GM21529 (cell line): ENCODE data around the gene HPS1.

ENCODE experiments used
- ATAC-seq: cut with Tn5 transposase; IDR thresholded peaks from one replicate; pipeline ENCODE4 v1.9.1; 2021; ENCODE audit not compliant: unreplicated experiment

Gene HPS1

DNA sequence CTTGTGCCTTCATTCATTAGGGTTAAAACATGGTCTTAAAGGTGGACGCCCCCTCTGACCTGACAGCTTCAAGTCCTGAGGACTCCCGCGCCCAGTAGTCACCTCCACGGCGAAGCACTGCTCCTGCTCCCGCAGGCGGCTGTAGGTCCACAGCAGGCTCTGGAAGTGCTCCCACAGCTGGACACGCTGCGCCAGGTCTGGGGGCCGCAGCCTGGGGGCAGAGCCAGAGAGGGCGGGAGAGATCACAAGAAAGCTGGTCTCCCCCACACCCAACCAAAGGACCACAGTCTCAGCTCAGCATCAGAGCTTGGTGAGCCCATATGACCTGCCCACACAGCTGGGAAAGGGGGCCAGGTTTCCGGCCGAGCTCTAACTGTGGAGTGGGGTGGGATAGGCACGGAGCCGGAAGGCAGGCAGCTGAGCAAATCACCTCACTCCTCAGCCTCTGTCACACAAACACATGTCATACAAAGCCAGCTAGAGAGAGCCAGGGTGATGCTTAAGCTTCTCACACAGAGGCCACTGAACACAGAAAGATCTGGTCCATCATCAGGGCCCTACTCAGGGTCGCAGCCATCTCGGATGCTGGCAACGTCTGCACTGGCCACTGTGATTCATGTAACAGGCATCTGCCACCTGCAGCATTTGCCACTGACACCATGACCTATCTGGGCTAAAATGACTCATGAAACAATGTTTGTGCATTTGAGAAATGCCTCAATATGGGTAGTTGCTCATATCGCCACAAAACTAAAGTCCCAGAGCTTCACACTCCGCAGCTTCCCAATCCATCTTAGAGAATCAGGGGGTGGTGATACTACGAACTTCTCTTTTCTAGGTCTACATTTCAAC lies 12.6 kb downstream of the HPS1 start:
- ATAC-seq: no peak

GRCh38 chr10:98433371-98433770 lies 13.4 kb downstream of the HPS1 start:
- no peak for ATAC-seq

- no peak for ATAC-seq
These were observed 14.4 kb downstream of the HPS1 start for GRCh38 chr10:98432330-98432729.

DNA sequence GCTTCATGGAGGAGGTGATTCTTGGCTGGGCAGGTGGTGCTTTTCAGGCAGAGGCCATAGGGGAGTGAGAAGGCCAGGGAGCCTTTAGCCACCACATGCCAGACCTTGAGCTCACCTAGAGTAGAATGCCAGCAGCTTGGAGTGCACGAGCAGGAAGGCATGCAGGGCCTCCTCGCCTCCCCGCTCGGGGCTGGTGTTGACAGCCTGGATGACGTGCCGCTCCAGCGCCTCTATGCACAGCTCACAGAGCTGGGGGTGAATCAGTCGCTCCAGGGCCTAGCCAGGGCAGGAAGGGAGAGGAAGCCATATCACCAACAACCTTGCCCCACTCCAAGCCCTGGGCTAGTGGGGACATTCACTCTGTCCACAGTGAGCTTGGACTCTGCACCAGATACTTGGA lies 15.7 kb downstream of the HPS1 start:
- ATAC-seq: no peak

DNA sequence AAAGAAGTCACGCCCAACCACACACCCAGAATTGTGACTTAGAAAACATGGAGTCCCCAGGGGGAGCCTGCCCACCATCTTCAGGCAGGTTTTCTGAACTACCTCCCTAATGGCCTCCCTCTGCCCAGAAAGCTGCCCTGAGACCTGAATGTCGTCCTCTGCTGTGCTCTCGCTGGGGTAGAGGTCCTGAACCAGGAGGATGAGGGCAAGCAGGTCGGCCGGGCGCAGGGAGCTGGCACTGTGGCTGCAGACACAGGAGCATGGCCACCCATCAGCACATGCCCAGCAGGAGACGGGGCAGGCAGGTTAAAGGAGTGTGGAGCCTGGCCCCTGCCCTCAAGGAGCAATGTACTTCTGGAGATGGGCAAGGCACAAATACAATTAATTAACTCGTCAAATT lies 16.3 kb downstream of the HPS1 start:
- no peak for ATAC-seq

DNA sequence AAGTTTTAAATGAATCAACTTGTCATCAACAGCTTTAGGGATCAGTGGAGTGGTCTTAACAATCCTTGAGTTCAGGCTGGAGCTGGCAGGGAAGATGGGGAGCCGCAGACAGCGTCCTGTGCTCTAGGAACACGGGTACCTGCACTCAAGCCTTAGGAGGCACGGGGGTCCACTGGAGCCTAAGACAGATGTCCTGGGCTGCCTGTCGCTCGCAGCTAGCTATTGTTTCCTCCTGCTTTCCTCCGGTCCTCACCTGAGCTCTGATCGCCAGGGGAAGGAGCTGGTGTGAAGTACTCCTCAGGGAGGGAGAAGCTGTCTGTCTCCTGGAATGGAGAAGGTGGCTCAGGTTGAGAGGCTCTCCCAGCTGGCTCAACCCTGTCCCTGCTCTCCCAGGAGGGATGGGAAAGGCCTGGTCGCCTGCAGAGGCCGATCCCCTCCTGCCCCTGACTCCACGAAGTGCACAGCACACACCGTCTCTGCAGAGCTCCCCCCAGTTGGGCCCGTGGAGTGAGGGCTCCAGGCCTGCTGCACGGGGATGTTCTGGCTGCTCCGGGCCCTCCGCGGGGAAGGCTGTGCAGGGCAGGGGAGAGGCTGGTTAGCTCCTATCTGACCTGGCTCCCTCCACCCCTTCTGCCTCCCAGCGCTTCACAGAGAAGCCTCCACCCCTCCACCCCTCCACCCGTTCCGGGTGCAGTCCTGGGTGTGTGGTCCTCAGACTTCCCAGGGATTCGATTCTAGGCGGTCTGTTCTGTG lies 17.2 kb downstream of the HPS1 start:
- ATAC-seq: no peak

GRCh38 chr10:98427011-98427515 lies 19.7 kb downstream of the HPS1 start:
- ATAC-seq: no peak

GRCh38 chr10:98425511-98426352 lies 21.0 kb downstream of the HPS1 start:
- no peak for ATAC-seq

- no peak for ATAC-seq
These were observed 22.2 kb downstream of the HPS1 start for GRCh38 chr10:98424295-98425254.

- ATAC-seq: no peak
These were observed 23.0 kb downstream of the HPS1 start for GRCh38 chr10:98423691-98424120.

DNA sequence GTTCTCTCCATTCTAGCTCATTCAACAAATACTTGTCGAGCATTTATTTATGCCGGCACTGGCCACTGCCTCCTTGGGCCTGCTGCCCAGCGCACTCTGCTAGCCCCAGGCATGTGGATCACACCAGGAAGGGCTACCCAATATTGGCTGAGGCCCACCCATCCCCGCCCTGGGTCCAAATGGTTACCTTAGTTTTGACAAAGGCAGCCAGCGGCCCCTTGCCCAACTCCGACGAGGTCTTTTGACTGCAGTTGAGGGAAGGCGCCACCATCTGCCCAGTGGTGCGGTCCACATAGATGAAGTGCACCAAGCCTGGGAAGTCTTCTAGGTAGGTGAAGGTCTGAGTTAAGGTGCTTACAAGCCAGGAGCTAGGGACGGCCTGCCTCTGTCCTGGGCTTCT lies 24.6 kb downstream of the HPS1 start:
- no peak for ATAC-seq

DNA sequence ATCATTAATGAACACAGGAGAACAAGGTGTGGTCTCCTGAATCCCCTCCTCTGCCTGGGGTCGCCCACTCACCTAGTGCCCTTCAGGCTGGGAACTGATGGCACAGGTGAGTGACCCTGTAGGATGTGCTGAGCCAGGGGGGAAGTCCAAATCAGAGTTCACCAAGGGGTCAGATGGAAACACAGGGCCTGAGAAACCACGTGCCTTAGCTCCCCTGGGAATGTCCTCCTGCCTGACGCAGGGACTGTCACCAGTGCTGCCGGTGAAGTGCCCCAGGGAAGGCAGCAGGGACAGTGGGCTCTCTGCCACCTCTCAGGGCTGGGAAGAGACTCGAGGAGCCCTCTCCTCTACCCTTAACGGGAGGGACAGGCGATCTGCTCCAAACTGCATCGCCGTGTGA lies 25.9 kb downstream of the HPS1 start:
- ATAC-seq: no peak

DNA sequence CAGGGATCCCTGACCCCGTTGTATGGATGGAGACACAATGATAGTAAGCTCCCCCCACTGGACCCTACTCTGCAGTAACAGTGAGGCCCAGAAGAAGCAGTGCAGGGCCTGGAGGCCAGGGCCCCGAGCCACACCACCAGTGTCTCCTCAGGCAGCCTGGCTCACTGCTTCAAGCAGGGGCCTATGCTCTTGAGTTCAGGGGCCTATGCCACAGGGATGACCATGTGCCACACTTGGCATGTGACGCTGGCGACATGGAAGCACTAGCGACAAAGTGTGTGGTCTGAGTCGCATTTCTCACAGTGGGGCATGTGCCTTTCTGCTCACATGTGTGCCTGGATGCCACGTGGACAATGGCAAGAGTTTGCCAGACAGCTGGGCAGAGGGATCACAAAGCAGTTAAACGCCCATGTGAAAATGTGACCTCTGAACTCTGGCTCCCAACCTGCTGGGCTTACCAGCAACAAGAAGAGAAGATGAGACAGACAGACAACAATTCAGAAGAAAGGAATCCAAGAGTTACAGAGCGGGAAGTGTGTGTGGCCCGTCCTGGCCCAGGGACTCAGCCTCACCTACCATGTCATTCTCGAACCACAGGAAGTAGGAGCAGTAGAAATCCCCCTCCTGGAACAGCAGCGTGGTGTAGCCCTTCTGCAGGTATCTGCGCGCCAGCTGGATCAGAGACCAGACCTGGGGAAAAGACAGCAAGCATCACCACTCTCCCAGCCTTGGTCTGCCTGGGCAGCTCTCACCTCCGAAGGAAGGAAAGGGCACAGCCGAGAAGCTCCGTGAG lies 27.1 kb downstream of the HPS1 start:
- no peak for ATAC-seq

- ATAC-seq: no peak
These were observed 27.9 kb downstream of the HPS1 start for GRCh38 chr10:98418665-98419468.

GRCh38 chr10:98417973-98418664 lies 28.6 kb downstream of the HPS1 start:
- ATAC-seq: no peak

GRCh38 chr10:98417481-98417959 lies 29.2 kb downstream of the HPS1 start:
- ATAC-seq: no peak

DNA sequence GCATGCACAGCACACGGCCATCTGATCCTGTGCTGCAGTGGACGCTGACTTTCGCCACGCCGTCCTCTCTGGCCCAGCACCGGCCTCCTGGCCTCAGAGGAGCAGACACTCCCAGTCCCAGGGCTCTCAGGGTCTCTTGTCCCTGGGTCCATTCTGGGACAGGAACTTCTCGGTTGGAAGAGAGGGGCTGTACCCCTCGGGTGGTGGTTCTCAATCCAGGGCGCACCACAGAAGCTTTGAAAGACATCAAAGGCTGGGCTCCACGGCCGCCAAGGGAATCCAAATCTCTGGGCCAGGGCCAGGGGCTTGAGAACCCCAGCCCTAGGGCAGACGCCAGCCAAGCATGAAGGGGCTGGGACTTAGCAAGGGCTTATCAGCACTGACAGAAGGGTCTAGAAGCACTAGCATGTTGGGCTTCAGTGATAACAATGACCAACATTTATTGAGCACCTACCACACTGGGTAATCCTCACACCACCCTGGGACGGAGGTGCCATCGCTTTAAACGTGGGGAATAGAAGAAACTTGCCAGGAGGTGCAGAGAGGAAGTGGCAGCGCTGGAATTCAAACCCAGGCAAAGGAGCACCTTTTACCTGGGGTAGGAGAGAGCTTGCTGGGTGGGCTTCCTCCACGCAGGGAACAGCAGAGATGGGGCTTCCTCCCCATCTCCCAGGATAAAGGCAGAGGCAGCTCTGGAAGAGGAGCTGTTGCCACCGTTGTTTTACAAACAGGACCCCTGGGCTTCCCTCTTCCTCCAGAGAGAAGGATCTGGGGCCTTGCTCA lies 29.9 kb downstream of the HPS1 start:
- ATAC-seq: no peak
